ENCODE data around the gene LRP1B. TPM values are rescaled to one million over a fixed set of nuclear protein-coding genes. Genes with fewer than 3 reads are reported as not detected.

The LRP1B gene
- polyA plus RNA-seq, 1 of the 3 experiments (the other 2 are of a cell fraction), result 0.28 TPM

- no peak for TF ChIP-seq REST (IDR thresholded peaks at IDR 0.05; ENCODE audit: low read depth, low read length)
- TF ChIP-seq GABPA (IDR thresholded peaks at IDR 0.05; ENCODE audit: low read depth), result no peak
- TF ChIP-seq USF1 (IDR thresholded peaks at IDR 0.05; ENCODE audit: borderline replicate concordance, low read depth), result no peak
- no peak for TF ChIP-seq ZBTB33 (IDR thresholded peaks at IDR 0.05; ENCODE audit: borderline replicate concordance, low read depth)
- TF ChIP-seq CHD2 (IDR thresholded peaks at IDR 0.05; ENCODE audit: low read length, partially characterized antibody), result no peak
- TF ChIP-seq GATA2 (CRISPR knock-in tag; IDR thresholded peaks at IDR 0.05), result no peak
- no peak for TF ChIP-seq TAF1 (IDR thresholded peaks at IDR 0.05; ENCODE audit: borderline replicate concordance, low read depth, low read length)
- no peak for TF ChIP-seq FOSL2 (IDR thresholded peaks at IDR 0.05; ENCODE audit: borderline replicate concordance, low read depth)
Observed at GRCh38 chr2:140567734-140568133, 1563.1 kb downstream of the LRP1B start (continued).

- no peak for DNase-seq
- Histone ChIP-seq H3K9me2 (no peaks in the 10 kb centered on the region), H3K4me2 (no peak overlapping the region), H3K9me3 (no peaks in the 10 kb centered on the region; the same call in 1 of the 2 replicates), H3K4me3 (ENCODE audit: low read depth in 2 of 2, low read length in 1 of 2) (no peak overlapping the region), H3K79me2 (ENCODE audit: insufficient read depth) (no peaks in the 10 kb centered on the region), H3K4me1 (ENCODE audit: control insufficient read depth in 1 of 2, insufficient read depth in 2 of 2, low read depth in 1 of 2, low read length in 1 of 2) (no peaks in the 10 kb centered on the region), H2AFZ (ENCODE audit: low read depth) (no peak overlapping the region), H3K27me3 (ENCODE audit: insufficient read depth) (no peaks in the 10 kb centered on the region), H3K36me3 (replicated peaks in 1 of 2; ENCODE audit: control insufficient read depth in 1 of 2, insufficient read depth in 2 of 2, low read length in 1 of 2) (no peaks in the 10 kb centered on the region), H3K27ac (ENCODE audit: low read depth in 2 of 2, low read length in 1 of 2) (no peak overlapping the region), H3K9ac (no peak overlapping the region), H4K20me1 (ENCODE audit: insufficient read depth) (no peaks in the 10 kb centered on the region), H3F3A (replicated peaks; ENCODE audit: insufficient read depth) (no peaks in the 10 kb centered on the region)
- 77% methylated on average over 2 of the region's 3 CpGs for WGBS (ENCODE audit: low lambda C conversion rate)
- ChIA-PET CTCF (interaction anchor here (1.9 kb wide), 2 partner anchors 10 to 16 kb away, joined by 6 to 8 read pairs; no protein-coding TSS in a partner anchor), POLR2A (no interaction called here)
- no peak for TF ChIP-seq POLR2AphosphoS5 (IDR thresholded peaks at IDR 0.05; ENCODE audit: low read depth, low read length)
Observed at GRCh38 chr2:140565756-140566155, 1565.1 kb downstream of the LRP1B start.
